ENCODE data around the gene QRFP. TPM values are rescaled to one million over a fixed set of nuclear protein-coding genes. Genes with fewer than 3 reads are reported as not detected.

The QRFP gene
- total RNA-seq, 2 donors from 2014 or later, result not detected

DNA sequence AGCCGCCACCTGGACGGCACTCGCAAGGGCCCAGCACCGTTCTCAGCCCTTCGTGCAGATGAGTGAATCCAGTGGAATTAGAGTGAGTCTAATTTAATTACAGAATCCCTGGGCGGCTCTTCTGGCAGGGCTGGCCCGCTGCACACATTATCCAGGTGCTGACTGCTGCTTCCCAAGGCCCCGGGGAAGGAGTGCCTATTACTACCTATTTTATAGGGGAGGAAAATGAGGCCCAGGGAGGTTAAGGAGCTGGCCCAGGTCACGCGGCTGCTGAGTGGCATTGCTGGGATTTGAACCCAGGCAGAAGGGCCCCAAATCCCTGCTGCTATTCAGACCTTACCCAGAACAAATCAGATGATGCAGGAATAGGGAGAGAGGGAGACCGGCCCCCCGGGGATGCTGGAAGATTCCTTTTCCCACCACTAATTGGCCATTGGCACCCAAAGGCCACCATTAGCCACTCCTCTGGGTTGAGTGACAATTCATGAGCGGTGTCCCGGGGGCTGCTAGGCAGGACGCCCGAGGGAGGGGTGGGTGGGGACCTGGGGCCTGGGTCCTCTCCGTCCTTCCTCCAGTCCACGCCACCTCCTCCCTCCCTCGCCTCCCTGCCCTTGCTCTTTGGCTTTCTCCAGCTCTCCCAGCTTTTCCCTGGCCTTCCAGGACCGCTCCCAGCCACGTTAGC, 10.3 kb upstream of the QRFP start:
- no peaks in the 10 kb centered on the region for H3K4me1 Mint-ChIP-seq
- no peaks in the 10 kb centered on the region for H3K27me3 Mint-ChIP-seq (ENCODE audit: insufficient read depth)
- no peak overlapping the region for H3K27ac ChIP-seq (ENCODE audit: low read depth, low read length)
- H3K9me3 Mint-ChIP-seq, result peaks cover 6% of the 10 kb centered on the region
- no peak for DNase-seq
- no peak overlapping the region for H3K4me3 ChIP-seq (ENCODE audit: low read length)
- TF ChIP-seq, protein P1, sequence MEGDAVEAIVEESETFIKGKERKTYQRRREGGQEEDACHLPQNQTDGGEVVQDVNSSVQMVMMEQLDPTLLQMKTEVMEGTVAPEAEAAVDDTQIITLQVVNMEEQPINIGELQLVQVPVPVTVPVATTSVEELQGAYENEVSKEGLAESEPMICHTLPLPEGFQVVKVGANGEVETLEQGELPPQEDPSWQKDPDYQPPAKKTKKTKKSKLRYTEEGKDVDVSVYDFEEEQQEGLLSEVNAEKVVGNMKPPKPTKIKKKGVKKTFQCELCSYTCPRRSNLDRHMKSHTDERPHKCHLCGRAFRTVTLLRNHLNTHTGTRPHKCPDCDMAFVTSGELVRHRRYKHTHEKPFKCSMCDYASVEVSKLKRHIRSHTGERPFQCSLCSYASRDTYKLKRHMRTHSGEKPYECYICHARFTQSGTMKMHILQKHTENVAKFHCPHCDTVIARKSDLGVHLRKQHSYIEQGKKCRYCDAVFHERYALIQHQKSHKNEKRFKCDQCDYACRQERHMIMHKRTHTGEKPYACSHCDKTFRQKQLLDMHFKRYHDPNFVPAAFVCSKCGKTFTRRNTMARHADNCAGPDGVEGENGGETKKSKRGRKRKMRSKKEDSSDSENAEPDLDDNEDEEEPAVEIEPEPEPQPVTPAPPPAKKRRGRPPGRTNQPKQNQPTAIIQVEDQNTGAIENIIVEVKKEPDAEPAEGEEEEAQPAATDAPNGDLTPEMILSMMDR (conservative IDR thresholded peaks at IDR 0.05), result no peak
- no peaks in the 10 kb centered on the region for H3K4me1 ChIP-seq (ENCODE audit: control insufficient read depth, insufficient read depth, low read length)
- no peaks in the 10 kb centered on the region for H3K27me3 ChIP-seq (ENCODE audit: control insufficient read depth, insufficient read depth, low read length, poor library complexity, severe bottlenecking)
- no peak overlapping the region for H3K9ac ChIP-seq (ENCODE audit: extremely low read depth, low read length, poor library complexity, severe bottlenecking)
- H3K9me3 ChIP-seq (ENCODE audit: control insufficient read depth, low read length), result no peaks in the 10 kb centered on the region
- no peaks in the 10 kb centered on the region for H3K36me3 ChIP-seq (ENCODE audit: control insufficient read depth, insufficient read depth, low read length)
- WGBS, 2 experiments (ENCODE audit: insufficient coverage in 1 of 2, insufficient read length in 1 of 2), result 86 to 94% methylated on average over 12 to 21 of the region's 21 CpGs
- H3K27ac Mint-ChIP-seq, result no peak overlapping the region
- no peak overlapping the region for H3K4me3 Mint-ChIP-seq
- no peaks in the 10 kb centered on the region for H3K36me3 Mint-ChIP-seq (ENCODE audit: low read depth)

DNA sequence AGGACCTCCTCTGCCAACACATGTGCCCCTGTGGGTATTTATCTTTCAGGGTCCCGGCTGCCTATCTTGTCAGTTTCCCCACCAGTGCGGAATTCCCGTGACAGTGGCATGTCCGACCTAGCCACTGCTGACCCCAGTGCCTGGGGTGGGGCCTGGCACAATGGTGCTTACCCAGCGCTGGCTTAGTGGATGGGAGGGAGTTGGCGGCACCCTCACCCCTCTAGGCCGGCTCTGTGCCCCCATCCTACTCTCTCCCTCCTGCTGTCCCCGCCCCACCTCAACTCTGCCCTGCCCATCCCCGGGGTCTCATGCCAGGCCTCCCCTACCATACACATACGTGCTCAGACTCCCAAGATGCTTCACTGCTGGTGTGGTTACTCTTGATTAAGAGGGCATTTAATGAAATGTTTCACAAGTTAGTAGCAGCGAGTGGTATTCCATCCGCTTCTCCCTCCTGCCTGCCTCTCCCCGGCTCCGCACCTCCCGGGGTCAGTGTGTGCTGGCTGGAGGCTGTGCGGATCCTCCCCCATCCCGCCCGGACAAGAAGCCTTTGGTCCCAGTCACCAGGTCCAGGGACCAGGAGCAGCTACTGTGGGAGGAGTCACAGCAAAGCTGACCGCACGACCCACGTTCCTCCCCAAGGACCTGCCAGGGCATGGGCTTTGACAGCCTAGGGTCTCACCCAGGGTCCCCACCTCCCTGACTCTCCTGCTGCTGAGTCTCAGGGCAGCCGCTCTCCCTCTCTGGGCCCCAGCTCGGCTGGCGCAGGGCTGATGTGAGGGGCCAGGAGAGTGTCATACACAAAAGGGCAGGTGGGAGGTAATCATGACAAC, 9.5 kb upstream of the QRFP start:
- DNase-seq, result no peak
- Mint-ChIP-seq H3K27ac (no peak overlapping the region), H3K9me3 (peaks cover 6% of the 10 kb centered on the region), H3K4me1 (no peaks in the 10 kb centered on the region), H3K27me3 (ENCODE audit: insufficient read depth) (no peaks in the 10 kb centered on the region), H3K36me3 (ENCODE audit: low read depth) (no peaks in the 10 kb centered on the region), H3K4me3 (no peak overlapping the region)
- H3K4me1 ChIP-seq (ENCODE audit: control insufficient read depth, insufficient read depth, low read length), result no peaks in the 10 kb centered on the region
- TF ChIP-seq, protein P1 (conservative IDR thresholded peaks at IDR 0.05), result no peak
- no peak overlapping the region for H3K4me3 ChIP-seq (ENCODE audit: low read length)
- no peak overlapping the region for H3K27ac ChIP-seq (ENCODE audit: low read depth, low read length)
- H3K36me3 ChIP-seq (ENCODE audit: control insufficient read depth, insufficient read depth, low read length), result no peaks in the 10 kb centered on the region
- no peaks in the 10 kb centered on the region for H3K27me3 ChIP-seq (ENCODE audit: control insufficient read depth, insufficient read depth, low read length, poor library complexity, severe bottlenecking)
- WGBS, 2 experiments (ENCODE audit: insufficient coverage in 1 of 2, insufficient read length in 1 of 2), result 90 to 93% methylated on average over 11 to 24 of the region's 24 CpGs
- no peak overlapping the region for H3K9ac ChIP-seq (ENCODE audit: extremely low read depth, low read length, poor library complexity, severe bottlenecking)
- no peaks in the 10 kb centered on the region for H3K9me3 ChIP-seq (ENCODE audit: control insufficient read depth, low read length)

DNA sequence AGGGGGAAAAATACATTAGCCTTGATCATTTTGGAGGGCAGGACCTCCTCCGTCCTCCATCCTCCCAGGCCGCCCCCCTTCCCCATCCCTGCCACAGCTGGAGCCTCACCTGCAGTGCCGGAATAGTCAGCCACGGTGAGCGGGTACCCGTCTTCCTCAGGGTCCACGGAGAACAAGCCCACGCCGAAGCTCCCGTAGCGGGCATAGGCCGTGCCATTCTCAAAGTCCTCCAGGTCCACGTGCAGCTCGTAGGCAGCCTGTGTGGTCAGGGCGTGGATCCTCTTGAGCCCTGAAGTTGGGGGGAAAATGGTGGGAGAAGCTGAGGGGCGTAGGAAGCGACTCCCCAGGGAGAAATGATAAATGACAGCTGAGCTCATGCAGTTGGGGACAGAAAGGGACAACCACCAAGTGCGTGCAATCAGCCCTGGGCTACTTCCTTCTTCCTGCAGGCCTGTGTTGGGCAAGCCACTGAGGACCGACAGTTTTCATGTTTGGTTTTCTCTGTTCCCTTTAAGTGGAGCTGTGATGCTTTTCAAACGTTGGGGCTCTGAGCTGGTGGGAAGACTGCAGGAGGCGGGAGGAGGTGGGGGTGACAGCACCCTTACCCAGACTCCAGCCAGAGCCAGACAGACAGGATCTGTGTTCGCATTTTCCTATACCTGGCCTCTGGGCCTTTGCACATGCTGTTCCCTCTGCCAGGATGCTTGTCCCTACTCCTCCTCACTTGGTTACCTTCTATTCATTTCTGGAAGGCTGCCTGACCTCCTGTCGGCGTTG, 8.7 kb upstream of the QRFP start:
- Mint-ChIP-seq H3K4me1 (no peaks in the 10 kb centered on the region), H3K27ac (no peak overlapping the region), H3K27me3 (ENCODE audit: insufficient read depth) (no peaks in the 10 kb centered on the region), H3K9me3 (peaks cover under 1% of the 10 kb centered on the region), H3K36me3 (ENCODE audit: low read depth) (no peaks in the 10 kb centered on the region), H3K4me3 (no peak overlapping the region)
- Histone ChIP-seq H3K9me3 (ENCODE audit: control insufficient read depth, low read length) (no peaks in the 10 kb centered on the region), H3K27ac (ENCODE audit: low read depth, low read length) (no peak overlapping the region), H3K36me3 (ENCODE audit: control insufficient read depth, insufficient read depth, low read length) (no peaks in the 10 kb centered on the region), H3K27me3 (ENCODE audit: control insufficient read depth, insufficient read depth, low read length, poor library complexity, severe bottlenecking) (no peaks in the 10 kb centered on the region), H3K4me1 (ENCODE audit: control insufficient read depth, insufficient read depth, low read length) (no peaks in the 10 kb centered on the region), H3K4me3 (ENCODE audit: low read length) (no peak overlapping the region), H3K9ac (ENCODE audit: extremely low read depth, low read length, poor library complexity, severe bottlenecking) (no peak overlapping the region)
- 89 to 91% methylated on average over 7 to 24 of the region's 24 CpGs for whole genome bisulfite sequencing, 2 experiments (ENCODE audit: insufficient coverage in 1 of 2, insufficient read length in 1 of 2)
- TF ChIP-seq, protein P1 (conservative IDR thresholded peaks at IDR 0.05), result no peak
- DNase-seq, result no peak
